Adrenal gland (tissue), 5 donors: Measurements from ENCODE around the gene RASGRP2.

Experiments used
- POLR2A ChIP-seq, 2 donors: fragments of 450-650 bp; IDR thresholded peaks; one replicate each; pipeline ENCODE4 v1.6.1; 2017; ENCODE audit warnings: antibody characterized with exemption in 2 of 2, mild to moderate bottlenecking in 2 of 2, moderate library complexity in 1 of 2
- TF ChIP-seq, protein P1 (sequence below), 6 experiments: fragments of 450-650 bp in 4 of 6; fragments of 200-600 bp in 2 of 6; sonication (generic) in 1 of 6; IDR thresholded peaks; 1 replicate in 5 of 6; 2 replicates in 1 of 6; pipeline versions ENCODE4 v1.5.1 to v1.8.0; 2016 to 2021; ENCODE audit warnings: antibody characterized with exemption in 6 of 6, mild to moderate bottlenecking in 2 of 6, moderate library complexity in 1 of 6
- donor health status: DM: no; HTN: no; CAD: no.

- TF ChIP-seq, protein P1, sequence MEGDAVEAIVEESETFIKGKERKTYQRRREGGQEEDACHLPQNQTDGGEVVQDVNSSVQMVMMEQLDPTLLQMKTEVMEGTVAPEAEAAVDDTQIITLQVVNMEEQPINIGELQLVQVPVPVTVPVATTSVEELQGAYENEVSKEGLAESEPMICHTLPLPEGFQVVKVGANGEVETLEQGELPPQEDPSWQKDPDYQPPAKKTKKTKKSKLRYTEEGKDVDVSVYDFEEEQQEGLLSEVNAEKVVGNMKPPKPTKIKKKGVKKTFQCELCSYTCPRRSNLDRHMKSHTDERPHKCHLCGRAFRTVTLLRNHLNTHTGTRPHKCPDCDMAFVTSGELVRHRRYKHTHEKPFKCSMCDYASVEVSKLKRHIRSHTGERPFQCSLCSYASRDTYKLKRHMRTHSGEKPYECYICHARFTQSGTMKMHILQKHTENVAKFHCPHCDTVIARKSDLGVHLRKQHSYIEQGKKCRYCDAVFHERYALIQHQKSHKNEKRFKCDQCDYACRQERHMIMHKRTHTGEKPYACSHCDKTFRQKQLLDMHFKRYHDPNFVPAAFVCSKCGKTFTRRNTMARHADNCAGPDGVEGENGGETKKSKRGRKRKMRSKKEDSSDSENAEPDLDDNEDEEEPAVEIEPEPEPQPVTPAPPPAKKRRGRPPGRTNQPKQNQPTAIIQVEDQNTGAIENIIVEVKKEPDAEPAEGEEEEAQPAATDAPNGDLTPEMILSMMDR (IDR thresholded peaks at IDR 0.05), result no peak
- TF ChIP-seq POLR2A (IDR thresholded peaks at IDR 0.05), result no peak
Observed at GRCh38 chr11:64741375-64742086, 2.4 kb downstream of the RASGRP2 start.
